Nephron progenitor cell (in vitro differentiated cells): ENCODE data around the gene SLIT1.

Experiments used
- DNase-seq: peaks from one replicate; pipeline ENCODE4 v3.0.0; 2021
- H3K27ac Mint-ChIP-seq: 2 replicates; pipeline ENCODE4 v1.8.0; 2021; ENCODE audit warnings: mild to moderate bottlenecking, moderate library complexity, mixed read lengths
- H3K27me3 Mint-ChIP-seq: 2 replicates; pipeline ENCODE4 v1.8.0; 2021; ENCODE audit warnings: mild to moderate bottlenecking, low read depth, mixed read lengths; ENCODE audit not compliant: poor library complexity
- H3K36me3 Mint-ChIP-seq: 2 replicates; pipeline ENCODE4 v1.8.0; 2021; ENCODE audit warnings: low read depth, mixed read lengths
- H3K4me1 Mint-ChIP-seq: 2 replicates; pipeline ENCODE4 v1.8.0; 2021; ENCODE audit warnings: mixed read lengths
- H3K4me3 Mint-ChIP-seq: 2 replicates; pipeline ENCODE4 v1.8.0; 2021; ENCODE audit warnings: mild to moderate bottlenecking, moderate library complexity, mixed read lengths
- H3K9me3 Mint-ChIP-seq: 2 replicates; pipeline ENCODE4 v1.8.0; 2021; ENCODE audit warnings: mild to moderate bottlenecking, moderate library complexity, mixed read lengths
- CTCF ChIP-seq: fragments of 200-600 bp; sonication (generic); IDR thresholded peaks from 2 replicates; pipeline ENCODE4 v1.5.0; 2021; ENCODE audit warnings: antibody characterized with exemption

The SLIT1 gene

GRCh38 chr10:97131181-97131628, 54.6 kb downstream of the SLIT1 start:
- H3K9me3 Mint-ChIP-seq = no peaks in the 10 kb centered on the region
- TF ChIP-seq CTCF = no peak
- H3K27ac Mint-ChIP-seq = peak overlapping the region; percentile 83
- H3K36me3 Mint-ChIP-seq = no peaks in the 10 kb centered on the region
- peaks cover 67% of the 10 kb centered on the region for H3K4me1 Mint-ChIP-seq
- DNase-seq = no peak
- peaks cover 12% of the 10 kb centered on the region for H3K27me3 Mint-ChIP-seq
- H3K4me3 Mint-ChIP-seq = no peak overlapping the region

- Mint-ChIP-seq H3K9me3 (no peaks in the 10 kb centered on the region), H3K27me3 (peaks cover 13% of the 10 kb centered on the region), H3K27ac (no peak overlapping the region), H3K36me3 (no peaks in the 10 kb centered on the region), H3K4me3 (no peak overlapping the region), H3K4me1 (peaks cover 61% of the 10 kb centered on the region)
- no peak for DNase-seq
- TF ChIP-seq CTCF = no peak
Observed at GRCh38 chr10:97129666-97130065, 56.1 kb downstream of the SLIT1 start.

- H3K27ac Mint-ChIP-seq = peak overlapping the region; percentile 21
- H3K36me3 Mint-ChIP-seq = no peaks in the 10 kb centered on the region
- DNase-seq = no peak
- peaks cover 12% of the 10 kb centered on the region for H3K27me3 Mint-ChIP-seq
- H3K4me1 Mint-ChIP-seq = peaks cover 60% of the 10 kb centered on the region
- H3K4me3 Mint-ChIP-seq = no peak overlapping the region
- no peak for TF ChIP-seq CTCF
- H3K9me3 Mint-ChIP-seq = no peaks in the 10 kb centered on the region
Observed at GRCh38 chr10:97128516-97129154, 57.1 kb downstream of the SLIT1 start.

- Mint-ChIP-seq H3K27me3 (peaks cover 12% of the 10 kb centered on the region), H3K36me3 (no peaks in the 10 kb centered on the region), H3K4me1 (peaks cover 61% of the 10 kb centered on the region), H3K4me3 (no peak overlapping the region), H3K9me3 (no peaks in the 10 kb centered on the region), H3K27ac (peak overlapping the region; percentile 21)
- no peak for TF ChIP-seq CTCF
- no peak for DNase-seq
Observed at GRCh38 chr10:97128039-97128492, 57.7 kb downstream of the SLIT1 start.

GRCh38 chr10:97127509-97127908, 58.2 kb downstream of the SLIT1 start:
- H3K27ac Mint-ChIP-seq = no peak overlapping the region
- TF ChIP-seq CTCF = no peak
- no peaks in the 10 kb centered on the region for H3K36me3 Mint-ChIP-seq
- no peak for DNase-seq
- H3K9me3 Mint-ChIP-seq = no peaks in the 10 kb centered on the region
- peaks cover 14% of the 10 kb centered on the region for H3K27me3 Mint-ChIP-seq
- no peak overlapping the region for H3K4me3 Mint-ChIP-seq
- H3K4me1 Mint-ChIP-seq = peaks cover 61% of the 10 kb centered on the region

- TF ChIP-seq CTCF = no peak
- Mint-ChIP-seq H3K9me3 (no peaks in the 10 kb centered on the region), H3K36me3 (no peaks in the 10 kb centered on the region), H3K27ac (no peak overlapping the region), H3K4me1 (peaks cover 48% of the 10 kb centered on the region), H3K27me3 (peaks cover 12% of the 10 kb centered on the region), H3K4me3 (no peak overlapping the region)
- no peak for DNase-seq
Observed at GRCh38 chr10:97124211-97124610, 61.5 kb downstream of the SLIT1 start.
